HG02763 (cell line): ENCODE measurements around the gene HNRNPH2.

Source experiments
- ATAC-seq: cut with Tn5 transposase; IDR thresholded peaks from one replicate; pipeline ENCODE4 v1.9.1; 2021; ENCODE audit warnings: mild to moderate bottlenecking, moderate library complexity; ENCODE audit not compliant: unreplicated experiment

The HNRNPH2 gene

GRCh38 chrX:101450961-101451360 is 42.9 kb downstream of the HNRNPH2 start:
- no peak for ATAC-seq

GRCh38 chrX:101452056-101452455 is 44.0 kb downstream of the HNRNPH2 start:
- ATAC-seq = no peak

- no peak for ATAC-seq
Measured at GRCh38 chrX:101460669-101461068, 52.6 kb downstream of the HNRNPH2 start.

- no peak for ATAC-seq
Measured at GRCh38 chrX:101462892-101463291, 54.9 kb downstream of the HNRNPH2 start.
